Stomach (tissue), 4 donors: ENCODE measurements around the gene PTGDS.

ENCODE experiments used
- EP300 ChIP-seq: sonication (generic); formaldehyde crosslinking; IDR thresholded peaks from one replicate; pipeline ENCODE4 v1.6.1; 2017; ENCODE audit warnings: antibody characterized with exemption
- POLR2A ChIP-seq, 4 donors: fragments of 450-650 bp; IDR thresholded peaks; one replicate each; pipeline ENCODE4 v1.6.1; 2016; ENCODE audit warnings: antibody characterized with exemption in 4 of 4, control low read depth in 2 of 4, mild to moderate bottlenecking in 1 of 4, moderate library complexity in 1 of 4
- POLR2AphosphoS5 ChIP-seq, 3 donors: sonication (generic); formaldehyde crosslinking; IDR thresholded peaks; one replicate each; pipeline ENCODE4 v1.6.1; 2016; ENCODE audit warnings: antibody characterized with exemption in 3 of 3
- TF ChIP-seq, protein P1 (sequence below), 7 experiments: fragments of 450-650 bp in 4 of 7; fragments of 200-600 bp in 3 of 7; sonication (generic) in 3 of 7; IDR thresholded peaks; one replicate each; pipeline ENCODE4 v1.5.1; 2016 to 2019; ENCODE audit warnings: antibody characterized with exemption in 7 of 7, control low read depth in 2 of 7, mild to moderate bottlenecking in 1 of 7

- TF ChIP-seq, protein P1, sequence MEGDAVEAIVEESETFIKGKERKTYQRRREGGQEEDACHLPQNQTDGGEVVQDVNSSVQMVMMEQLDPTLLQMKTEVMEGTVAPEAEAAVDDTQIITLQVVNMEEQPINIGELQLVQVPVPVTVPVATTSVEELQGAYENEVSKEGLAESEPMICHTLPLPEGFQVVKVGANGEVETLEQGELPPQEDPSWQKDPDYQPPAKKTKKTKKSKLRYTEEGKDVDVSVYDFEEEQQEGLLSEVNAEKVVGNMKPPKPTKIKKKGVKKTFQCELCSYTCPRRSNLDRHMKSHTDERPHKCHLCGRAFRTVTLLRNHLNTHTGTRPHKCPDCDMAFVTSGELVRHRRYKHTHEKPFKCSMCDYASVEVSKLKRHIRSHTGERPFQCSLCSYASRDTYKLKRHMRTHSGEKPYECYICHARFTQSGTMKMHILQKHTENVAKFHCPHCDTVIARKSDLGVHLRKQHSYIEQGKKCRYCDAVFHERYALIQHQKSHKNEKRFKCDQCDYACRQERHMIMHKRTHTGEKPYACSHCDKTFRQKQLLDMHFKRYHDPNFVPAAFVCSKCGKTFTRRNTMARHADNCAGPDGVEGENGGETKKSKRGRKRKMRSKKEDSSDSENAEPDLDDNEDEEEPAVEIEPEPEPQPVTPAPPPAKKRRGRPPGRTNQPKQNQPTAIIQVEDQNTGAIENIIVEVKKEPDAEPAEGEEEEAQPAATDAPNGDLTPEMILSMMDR (IDR thresholded peaks at IDR 0.05): no peak
- no peak for TF ChIP-seq EP300
- no peak for TF ChIP-seq POLR2A (IDR thresholded peaks at IDR 0.05)
- TF ChIP-seq POLR2AphosphoS5 (IDR thresholded peaks at IDR 0.05): no peak
Measured at GRCh38 chr9:136977649-136978072, 357 bp downstream of the PTGDS start.
